ENCODE results near the gene POT1.

GRCh38 chr7:124773339-124773738 lies 156.3 kb downstream of the POT1 start:
- TF ChIP-seq POLR2A (IDR thresholded peaks at IDR 0.05) (no peak), CTCF (IDR thresholded peaks at IDR 0.05) (no peak)

Data from Peyer's patch (tissue), 4 donors.